ENCODE data around the gene XRCC3. TPM values are rescaled to one million over a fixed set of nuclear protein-coding genes. Genes with fewer than 3 reads are reported as not detected.

Gene XRCC3
- total RNA-seq, 1 experiment from 2014 or later, result 61.3 TPM

DNA sequence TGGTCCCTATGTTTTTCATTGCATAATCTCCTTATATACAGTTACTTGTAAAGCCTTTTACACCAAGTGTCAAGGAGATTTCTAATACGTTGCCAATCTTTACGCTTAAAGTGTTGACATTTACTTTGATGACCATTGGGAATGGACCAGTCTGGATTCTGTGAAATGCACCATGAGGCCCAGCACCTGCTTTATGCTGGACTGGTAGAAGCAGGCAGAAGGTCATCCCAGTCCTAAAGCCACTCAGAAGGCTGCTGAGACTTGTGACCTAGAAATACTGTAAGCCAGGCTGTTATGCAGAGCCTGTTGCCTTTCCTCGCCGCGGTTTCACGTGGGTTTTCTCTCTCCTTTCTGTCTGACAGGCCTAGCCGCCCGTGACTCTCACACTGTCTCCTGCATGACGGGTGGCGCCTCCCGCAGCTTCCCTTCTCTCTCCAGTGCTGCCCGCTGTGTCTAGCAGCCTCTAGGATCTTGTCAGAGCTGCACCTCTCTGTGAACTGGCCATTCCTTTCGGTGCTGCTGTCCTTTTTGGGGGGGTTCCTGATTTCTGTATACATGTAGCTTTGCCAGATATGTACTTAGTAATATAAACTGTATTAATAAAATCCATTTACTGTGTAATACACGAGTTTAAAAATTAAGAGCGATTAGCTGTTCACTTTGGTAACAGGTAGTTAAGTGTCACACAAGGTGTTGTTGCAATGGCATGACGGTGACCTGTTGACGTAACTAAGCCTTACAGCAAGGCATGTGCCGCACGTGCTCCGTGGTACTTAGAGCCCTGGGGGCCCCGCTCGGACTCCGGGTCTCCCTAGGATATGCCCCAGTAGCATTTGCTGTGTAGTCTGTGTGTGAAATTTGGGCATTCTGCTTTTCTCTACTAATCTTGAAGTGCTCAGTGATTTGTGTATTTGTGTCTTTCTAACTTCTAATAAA, 29.7 kb downstream of the XRCC3 start:
- Histone ChIP-seq H3K27ac (ENCODE audit: low read length) (no peak overlapping the region), H3K9ac (ENCODE audit: low read length) (no peak overlapping the region), H3K4me1 (ENCODE audit: insufficient read depth, low read length) (no peaks in the 10 kb centered on the region), H2AFZ (ENCODE audit: low read length) (no peak overlapping the region), H3K4me3 (ENCODE audit: low read length) (no peak overlapping the region), H3K4me2 (ENCODE audit: low read length) (no peak overlapping the region), H3K9me2 (replicated peaks; ENCODE audit: low read length) (no peaks in the 10 kb centered on the region), H3K9me3 (ENCODE audit: low read length) (no peaks in the 10 kb centered on the region), H3K36me3 (ENCODE audit: low read depth, low read length) (peaks cover 57% of the 10 kb centered on the region), H3F3A (ENCODE audit: low read length, unreplicated experiment) (peaks cover 4% of the 10 kb centered on the region), H3K27me3 (ENCODE audit: low read length) (no peaks in the 10 kb centered on the region), H4K20me1 (ENCODE audit: low read length) (0 out of 2 replicates have a peak, but pooled peaks cover 4% of the 10 kb centered on the region), H3K79me2 (ENCODE audit: low read length) (no peaks in the 10 kb centered on the region; the same call in 1 of the 2 replicates)
- DNase-seq (no peak), ATAC-seq (no peak)
- TF ChIP-seq EZH2phosphoT487 (IDR thresholded peaks at IDR 0.05; ENCODE audit: borderline replicate concordance, low read length) (no peak), EZH2 (IDR thresholded peaks at IDR 0.05; ENCODE audit: low read length, unreplicated experiment) (no peak)
- TF ChIP-seq, protein P1, sequence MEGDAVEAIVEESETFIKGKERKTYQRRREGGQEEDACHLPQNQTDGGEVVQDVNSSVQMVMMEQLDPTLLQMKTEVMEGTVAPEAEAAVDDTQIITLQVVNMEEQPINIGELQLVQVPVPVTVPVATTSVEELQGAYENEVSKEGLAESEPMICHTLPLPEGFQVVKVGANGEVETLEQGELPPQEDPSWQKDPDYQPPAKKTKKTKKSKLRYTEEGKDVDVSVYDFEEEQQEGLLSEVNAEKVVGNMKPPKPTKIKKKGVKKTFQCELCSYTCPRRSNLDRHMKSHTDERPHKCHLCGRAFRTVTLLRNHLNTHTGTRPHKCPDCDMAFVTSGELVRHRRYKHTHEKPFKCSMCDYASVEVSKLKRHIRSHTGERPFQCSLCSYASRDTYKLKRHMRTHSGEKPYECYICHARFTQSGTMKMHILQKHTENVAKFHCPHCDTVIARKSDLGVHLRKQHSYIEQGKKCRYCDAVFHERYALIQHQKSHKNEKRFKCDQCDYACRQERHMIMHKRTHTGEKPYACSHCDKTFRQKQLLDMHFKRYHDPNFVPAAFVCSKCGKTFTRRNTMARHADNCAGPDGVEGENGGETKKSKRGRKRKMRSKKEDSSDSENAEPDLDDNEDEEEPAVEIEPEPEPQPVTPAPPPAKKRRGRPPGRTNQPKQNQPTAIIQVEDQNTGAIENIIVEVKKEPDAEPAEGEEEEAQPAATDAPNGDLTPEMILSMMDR (conservative IDR thresholded peaks at IDR 0.05; ENCODE audit: low read depth, low read length), result no peak
- CTCF ChIA-PET, result no interaction called here
- no TSS peak for BruUV-seq (replicated peaks)
- POLR2A ChIA-PET (ENCODE audit: unreplicated experiment), result no interaction called here
- intact Hi-C loops (cut with micrococcal nuclease), result no loop called here

DNA sequence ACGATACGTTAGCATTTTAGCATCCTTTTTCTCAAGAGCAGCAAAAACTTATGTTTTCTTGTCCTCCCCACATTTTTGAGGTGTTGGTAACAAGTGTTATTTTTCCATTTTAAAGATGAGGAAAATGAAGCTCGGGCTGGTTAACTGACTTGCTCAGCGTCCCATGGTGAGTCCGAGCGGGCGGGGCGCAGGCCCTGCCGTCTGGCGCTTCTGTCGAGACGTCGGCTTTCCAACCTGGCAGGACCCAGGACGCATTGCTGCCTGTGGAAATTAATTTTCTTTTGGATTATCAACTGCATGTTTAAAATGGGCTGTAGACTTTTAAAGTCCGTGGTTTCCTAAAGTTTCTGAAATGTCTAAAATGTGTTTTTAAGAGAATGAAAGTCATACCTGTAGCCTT, 30.4 kb downstream of the XRCC3 start:
- intact Hi-C loops (cut with micrococcal nuclease), result no loop called here
- H3K27me3 ChIP-seq (ENCODE audit: low read length), result no peaks in the 10 kb centered on the region
- ChIA-PET CTCF (no interaction called here), POLR2A (ENCODE audit: unreplicated experiment) (no interaction called here)
- ATAC-seq, result no peak
- H3K4me1 ChIP-seq (ENCODE audit: insufficient read depth, low read length), result no peaks in the 10 kb centered on the region
- DNase-seq, result no peak
- peaks cover 4% of the 10 kb centered on the region for H3F3A ChIP-seq (ENCODE audit: low read length, unreplicated experiment)
- no peaks in the 10 kb centered on the region for H3K9me2 ChIP-seq (replicated peaks; ENCODE audit: low read length)
- BruUV-seq (replicated peaks), result no TSS peak
- TF ChIP-seq, protein P1 (conservative IDR thresholded peaks at IDR 0.05; ENCODE audit: low read depth, low read length), result no peak
- no peak for TF ChIP-seq EZH2phosphoT487 (IDR thresholded peaks at IDR 0.05; ENCODE audit: borderline replicate concordance, low read length)
- TF ChIP-seq EZH2 (IDR thresholded peaks at IDR 0.05; ENCODE audit: low read length, unreplicated experiment), result no peak
- H3K79me2 ChIP-seq (ENCODE audit: low read length), result no peaks in the 10 kb centered on the region; the same call in 1 of the 2 replicates
- no peak overlapping the region for H3K4me3 ChIP-seq (ENCODE audit: low read length)
- no peaks in the 10 kb centered on the region for H3K9me3 ChIP-seq (ENCODE audit: low read length)
- H3K9ac ChIP-seq (ENCODE audit: low read length), result no peak overlapping the region
- peaks cover 63% of the 10 kb centered on the region for H3K36me3 ChIP-seq (ENCODE audit: low read depth, low read length)
- H3K4me2 ChIP-seq (ENCODE audit: low read length), result no peak overlapping the region
- no peak overlapping the region for H2AFZ ChIP-seq (ENCODE audit: low read length)
- H4K20me1 ChIP-seq (ENCODE audit: low read length), result 0 out of 2 replicates have a peak, but pooled peaks cover 4% of the 10 kb centered on the region
- no peak overlapping the region for H3K27ac ChIP-seq (ENCODE audit: low read length)

DNA sequence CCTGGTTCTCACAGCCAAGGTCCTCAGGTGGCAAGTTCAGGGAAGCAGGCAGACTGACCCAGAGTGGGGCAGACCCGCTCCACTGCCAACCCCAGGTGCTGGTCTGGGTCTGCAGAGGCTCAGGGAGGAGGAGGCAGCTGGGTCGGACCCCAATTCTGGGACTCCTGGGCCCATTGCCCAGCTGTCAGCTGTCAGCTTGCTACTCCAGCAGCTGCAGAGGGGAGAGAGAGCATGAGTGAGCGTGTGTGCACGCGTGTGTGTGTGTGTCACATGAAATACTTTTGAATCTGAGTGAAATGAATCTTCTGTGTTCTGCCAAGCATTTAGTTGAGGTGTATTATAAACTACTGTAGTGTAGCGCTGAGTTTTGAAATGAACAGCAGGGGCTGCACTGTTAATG, 30.8 kb downstream of the XRCC3 start:
- no peaks in the 10 kb centered on the region; the same call in 1 of the 2 replicates for H3K79me2 ChIP-seq (ENCODE audit: low read length)
- no TSS peak for BruUV-seq (replicated peaks)
- CTCF ChIA-PET, result no interaction called here

More for the DNA sequence above, 30.8 kb downstream of the XRCC3 start:
- Histone ChIP-seq H3K9me2 (replicated peaks; ENCODE audit: low read length) (no peaks in the 10 kb centered on the region), H3K4me2 (ENCODE audit: low read length) (no peak overlapping the region), H3F3A (ENCODE audit: low read length, unreplicated experiment) (peaks cover 4% of the 10 kb centered on the region), H3K4me1 (ENCODE audit: insufficient read depth, low read length) (no peaks in the 10 kb centered on the region), H3K9me3 (ENCODE audit: low read length) (no peaks in the 10 kb centered on the region), H3K27me3 (ENCODE audit: low read length) (no peaks in the 10 kb centered on the region), H2AFZ (ENCODE audit: low read length) (no peak overlapping the region), H3K36me3 (ENCODE audit: low read depth, low read length) (peaks cover 67% of the 10 kb centered on the region), H3K9ac (ENCODE audit: low read length) (no peak overlapping the region), H3K27ac (ENCODE audit: low read length) (no peak overlapping the region), H3K4me3 (ENCODE audit: low read length) (no peak overlapping the region), H4K20me1 (ENCODE audit: low read length) (0 out of 2 replicates have a peak, but pooled peaks cover 4% of the 10 kb centered on the region)
- intact Hi-C loops (cut with micrococcal nuclease), result no loop called here
- POLR2A ChIA-PET (ENCODE audit: unreplicated experiment), result no interaction called here
- DNase-seq (no peak), ATAC-seq (no peak)
- TF ChIP-seq EZH2phosphoT487 (IDR thresholded peaks at IDR 0.05; ENCODE audit: borderline replicate concordance, low read length), result no peak
- TF ChIP-seq, protein P1 (conservative IDR thresholded peaks at IDR 0.05; ENCODE audit: low read depth, low read length), result no peak
- no peak for TF ChIP-seq EZH2 (IDR thresholded peaks at IDR 0.05; ENCODE audit: low read length, unreplicated experiment)
